SH-SY5Y (cell line): ENCODE results near the gene LRRFIP2.

Experiments
- GATA2 ChIP-seq: IDR thresholded peaks from 2 replicates; pipeline ENCODE4 v1.6.1; 2011; ENCODE audit warnings: mild to moderate bottlenecking, low read depth, low read length
- GATA3 ChIP-seq: IDR thresholded peaks from 2 replicates; pipeline ENCODE4 v1.6.1; 2011; ENCODE audit warnings: low read depth, mild to moderate bottlenecking, low read length, moderate library complexity

Gene LRRFIP2

GRCh38 chr3:37024820-37025405 lies 149.5 kb downstream of the LRRFIP2 start:
- TF ChIP-seq GATA3 (no peak), GATA2 (no peak)

- TF ChIP-seq GATA2 = no peak
- TF ChIP-seq GATA3 = no peak
Observed at GRCh38 chr3:37024092-37024491, 150.3 kb downstream of the LRRFIP2 start.

GRCh38 chr3:37017683-37018082 lies 156.7 kb downstream of the LRRFIP2 start:
- TF ChIP-seq GATA3 = no peak
- TF ChIP-seq GATA2 = no peak

- TF ChIP-seq GATA2 = no peak
- TF ChIP-seq GATA3 = no peak
Observed at GRCh38 chr3:37016903-37017302, 157.5 kb downstream of the LRRFIP2 start.

- TF ChIP-seq GATA3 (no peak), GATA2 (no peak)
Observed at GRCh38 chr3:37015642-37016041, 158.7 kb downstream of the LRRFIP2 start.

- TF ChIP-seq GATA2 = no peak
- TF ChIP-seq GATA3 = no peak
Observed at GRCh38 chr3:37014620-37015019, 159.8 kb downstream of the LRRFIP2 start.
